Stomach (tissue), 19 donors: Measurements from ENCODE around the gene PROS1. TPM values are rescaled to one million over a fixed set of nuclear protein-coding genes. Genes with fewer than 3 reads are reported as not detected.

ENCODE experiments used
- DNase-seq, 2 donors: peaks; one replicate each; pipeline versions ENCODE4 v3.0.0 to v3.0.0-alpha.2; 2013 to 2019
- H3K27ac ChIP-seq, 5 donors: fragments of 200-600 bp in 4 of 5; sonication (generic) in 4 of 5; one replicate each; pipeline ENCODE4 v1.5.1; 2013 to 2019; ENCODE audit warnings: mild to moderate bottlenecking in 1 of 5, moderate library complexity in 1 of 5
- H3K27me3 ChIP-seq, 3 donors: fragments of 200-600 bp; sonication (generic); one replicate each; pipeline ENCODE4 v1.5.1; 2017 to 2019; ENCODE audit warnings: mixed run types in 1 of 3
- H3K36me3 ChIP-seq, 4 donors: fragments of 200-600 bp; sonication (generic); 1 replicate in 3 of 4; 2 replicates in 1 of 4; pipeline ENCODE4 v1.5.1; 2016 to 2019
- H3K4me1 ChIP-seq, 4 donors: fragments of 200-600 bp; sonication (generic); one replicate each; pipeline ENCODE4 v1.5.1; 2016 to 2019
- H3K4me3 ChIP-seq, 4 donors: fragments of 200-600 bp; sonication (generic) in 3 of 4; one replicate each; pipeline ENCODE4 v1.5.1; 2016 to 2019; ENCODE audit warnings: mild to moderate bottlenecking in 1 of 4
- H3K9me3 ChIP-seq, 4 donors: fragments of 200-600 bp; sonication (generic); one replicate each; pipeline ENCODE4 v1.5.1; 2016 to 2019
- CTCF ChIP-seq, 7 experiments: fragments of 450-650 bp in 4 of 7; fragments of 200-600 bp in 3 of 7; sonication (generic) in 3 of 7; IDR thresholded peaks; one replicate each; pipeline ENCODE4 v1.5.1; 2016 to 2019; ENCODE audit warnings: antibody characterized with exemption in 7 of 7, control low read depth in 2 of 7, mild to moderate bottlenecking in 1 of 7
- EP300 ChIP-seq: sonication (generic); formaldehyde crosslinking; IDR thresholded peaks from one replicate; pipeline ENCODE4 v1.6.1; 2017; ENCODE audit warnings: antibody characterized with exemption
- POLR2A ChIP-seq, 4 donors: fragments of 450-650 bp; IDR thresholded peaks; one replicate each; pipeline ENCODE4 v1.6.1; 2016; ENCODE audit warnings: antibody characterized with exemption in 4 of 4, control low read depth in 2 of 4, mild to moderate bottlenecking in 1 of 4, moderate library complexity in 1 of 4
- POLR2AphosphoS5 ChIP-seq, 3 donors: sonication (generic); formaldehyde crosslinking; IDR thresholded peaks; one replicate each; pipeline ENCODE4 v1.6.1; 2016; ENCODE audit warnings: antibody characterized with exemption in 3 of 3
- WGBS, 5 donors: extraction: QIAGEN DNeasy Blood & Tissue Kit in 3 of 5; methylation state at CpG; one replicate each; pipeline versions ENCODE4 v1.1.5 to v1.1.7; 2013 to 2018; 5-methylcytosine and 5-hydroxymethylcytosine counted together
- intact Hi-C: fragments of 100-400 bp; cut with DNase I; formaldehyde crosslinking; loops from one replicate; pipeline ENCODE4 v1.15.1; 2023; ENCODE audit warnings: low total_unique reads
- long read RNA-seq, 10 donors: transcript quantifications; one replicate each; lab custom pipeline, GENCODE V29; 2026
- polyA plus RNA-seq, 3 donors: library from polyadenylated mRNA; stranded (reverse); fragments of 200-250 nt; gene quantifications; one replicate each; pipeline ENCODE4 v1.2.3, GENCODE V29; 2013
- total RNA-seq, 5 donors: library from RNA; depleted of rRNA; stranded (reverse); fragments of >200 nt; gene quantifications; one replicate each; pipeline versions ENCODE4 v1.1.0 to v1.2.3, GENCODE V29; 2014 to 2016
- donor health status: healthy with polysubstance abuse.
- donor health status: Bipolar disorder and iron deficiency.
- donor health status: healthy.

Gene PROS1
- total RNA-seq, result 10 to 100 TPM in 3 of 5 donors, 1 to 10 TPM in 2; 2.3 to 37.5 (median 14.2) TPM
- 1 to 10 TPM; 2.2 to 7.4 (median 6.1) TPM for polyA plus RNA-seq
- long read RNA-seq, donor 1, result 0 reads
- long read RNA-seq, donor 2, partial matches to known transcripts, result 0 of 3 reads
- long read RNA-seq, donor 2, other reads (novel, unspliced or antisense), result 0 of 3 reads
- long read RNA-seq, donor 3, partial matches to known transcripts, result 0 of 1 reads
- long read RNA-seq, donor 3, other reads (novel, unspliced or antisense), result 0 of 1 reads
- long read RNA-seq, donor 4, partial matches to known transcripts, result 0 of 1 reads
- long read RNA-seq, donor 4, other reads (novel, unspliced or antisense), result 0 of 1 reads
- long read RNA-seq, donor 5, partial matches to known transcripts, result 0 of 4 reads
- long read RNA-seq, donor 5, other reads (novel, unspliced or antisense), result 0 of 4 reads
- long read RNA-seq, donor 6, result 0 reads
- long read RNA-seq, donor 7, transcript PROS1-202 (15 exons, 3,583 nt), result major isoform, 8 of 8 reads
- long read RNA-seq, donor 7, partial matches to known transcripts, result 0 of 8 reads
- long read RNA-seq, donor 7, other reads (novel, unspliced or antisense), result 0 of 8 reads
- long read RNA-seq, donor 8, result 0 reads
- long read RNA-seq, donor 9, partial matches to known transcripts, result 0 of 1 reads
- long read RNA-seq, donor 9, other reads (novel, unspliced or antisense), result 0 of 1 reads
- long read RNA-seq, donor 10, partial matches to known transcripts, result 0 of 2 reads
- long read RNA-seq, donor 10, other reads (novel, unspliced or antisense), result 0 of 2 reads

GRCh38 chr3:93973131-93974126 lies at the start of gene PROS1:
Gene PROS1 (minus strand): TSS chr3:93973896. CDS start chr3:93973749, 147 bp downstream.
- TF ChIP-seq CTCF (IDR thresholded peaks at IDR 0.05), result no peak
- no peak for TF ChIP-seq POLR2A (IDR thresholded peaks at IDR 0.05)
- TF ChIP-seq POLR2AphosphoS5 (IDR thresholded peaks at IDR 0.05), result peak; percentile 33 to 81 (median 58)
- peak; percentile 29 for TF ChIP-seq EP300
- H3K9me3 ChIP-seq, result no peaks in the 10 kb centered on the region
- H3K27me3 ChIP-seq, result no peaks in the 10 kb centered on the region
- peak within 1 kb of the TSS; percentile 65 to 90 (median 83) for H3K27ac ChIP-seq
- intact Hi-C loops, result no loop called here
- WGBS, 5 donors, result 0 to 4% (median 1%) methylated on average over 13 to 53 of the region's 53 CpGs
- peaks cover 3 to 17% (median 12%) of the 10 kb centered on the region in 4 donors for H3K4me1 ChIP-seq
- H3K36me3 ChIP-seq, result no peaks in the 10 kb centered on the region
- peak; percentile 69 to 94 for DNase-seq
- H3K4me3 ChIP-seq, result peak within 1 kb of the TSS; percentile 50 to 61 (median 54)

- Histone ChIP-seq H3K4me3 (no peak overlapping the region), H3K4me1 (peaks cover 0 to 16% (median 6%) of the 10 kb centered on the region in 4 donors), H3K27me3 (no peaks in the 10 kb centered on the region), H3K27ac (no peak overlapping the region), H3K36me3 (peaks cover 0 to 4% (median 0%) of the 10 kb centered on the region in 4 donors), H3K9me3 (no peaks in the 10 kb centered on the region)
- DNase-seq, result no peak
- WGBS, 5 donors, result 73 to 86% (median 79%) methylated on average over 3 of the region's 3 CpGs
- TF ChIP-seq CTCF (IDR thresholded peaks at IDR 0.05) (no peak), POLR2AphosphoS5 (IDR thresholded peaks at IDR 0.05) (no peak), EP300 (no peak), POLR2A (IDR thresholded peaks at IDR 0.05) (no peak)
- intact Hi-C loops, result no loop called here
These were observed 46.6 kb upstream of the PROS1 start for GRCh38 chr3:94020293-94020692.

- no peak for TF ChIP-seq EP300
- no peak for TF ChIP-seq POLR2A (IDR thresholded peaks at IDR 0.05)
- no peak for TF ChIP-seq CTCF (IDR thresholded peaks at IDR 0.05)
- TF ChIP-seq POLR2AphosphoS5 (IDR thresholded peaks at IDR 0.05), result no peak
- Histone ChIP-seq H3K9me3 (no peaks in the 10 kb centered on the region), H3K36me3 (peaks cover 0 to 10% (median 0%) of the 10 kb centered on the region in 4 donors), H3K27ac (no peak overlapping the region), H3K4me1 (peaks cover 0 to 9% (median 3%) of the 10 kb centered on the region in 4 donors), H3K4me3 (no peak overlapping the region), H3K27me3 (no peaks in the 10 kb centered on the region)
- 81 to 89% (median 86%) methylated on average over 2 of the region's 2 CpGs for WGBS, 5 donors
- no peak for DNase-seq
- intact Hi-C loops, result no loop called here
These were observed 46.0 kb upstream of the PROS1 start for GRCh38 chr3:94019659-94020058.
